ENCODE measurements around the gene EP400.

The EP400 gene

GRCh38 chr12:131949431-131950181 lies at the start of gene EP400:
Gene EP400, plus strand, starts transcription at chr12:131949942. Its CDS starts 10,678 bp downstream, at chr12:131960620.
- DNase-seq: peak; percentile 95

GRCh38 chr12:131900397-131900796 lies 49.3 kb upstream of the EP400 start:
- DNase-seq: no peak

- no peak for DNase-seq
These were observed 48.1 kb upstream of the EP400 start for GRCh38 chr12:131901431-131902331.

- DNase-seq: no peak
These were observed 47.2 kb upstream of the EP400 start for GRCh38 chr12:131902332-131903241.

GRCh38 chr12:131903270-131904255 lies 46.2 kb upstream of the EP400 start:
- DNase-seq: no peak

GRCh38 chr12:131904346-131904745 lies 45.4 kb upstream of the EP400 start:
- DNase-seq: no peak

- DNase-seq: no peak
These were observed 44.6 kb upstream of the EP400 start for GRCh38 chr12:131905081-131905629.

GRCh38 chr12:131905630-131906091 lies 44.1 kb upstream of the EP400 start:
- DNase-seq: no peak

- no peak for DNase-seq
These were observed 42.2 kb upstream of the EP400 start for GRCh38 chr12:131907379-131908091.

- no peak for DNase-seq
These were observed 41.4 kb upstream of the EP400 start for GRCh38 chr12:131908092-131909080.

- DNase-seq: no peak
These were observed 40.5 kb upstream of the EP400 start for GRCh38 chr12:131909081-131909751.

- DNase-seq: no peak
These were observed 40.0 kb upstream of the EP400 start for GRCh38 chr12:131909752-131910219.

- DNase-seq: no peak
These were observed 39.3 kb upstream of the EP400 start for GRCh38 chr12:131910302-131911027.

GRCh38 chr12:131911028-131911650 lies 38.6 kb upstream of the EP400 start:
- no peak for DNase-seq

GRCh38 chr12:131911851-131912477 lies 37.8 kb upstream of the EP400 start:
- DNase-seq: no peak

GRCh38 chr12:131912518-131913274 lies 37.0 kb upstream of the EP400 start:
- DNase-seq: no peak

Data from CD4-positive, alpha-beta T cell treated with Interleukin-21 for 1 hour (primary cell).